Natural killer cell (primary cell): ENCODE results near the gene OCLN. TPM values are rescaled to one million over a fixed set of nuclear protein-coding genes. Genes with fewer than 3 reads are reported as not detected.

ENCODE experiments used
- ATAC-seq, 3 donors: fragments of 150-1000 bp in 2 of 3; fragments of 200-7000 bp in 1 of 3; cut with Tn5 transposase; 1 replicate in 1 of 3; 2 replicates in 2 of 3; pipeline ENCODE4 v1.10.0; 2021; ENCODE audit warnings: mild to moderate bottlenecking in 2 of 3, moderate library complexity in 2 of 3
- DNase-seq, 2 donors: peaks; one replicate each; pipeline versions ENCODE4 v3.0.0 to v3.0.0-alpha.2; 2013 to 2021; ENCODE audit warnings: mixed read lengths in 1 of 2
- H3K27ac ChIP-seq: one replicate; pipeline ENCODE4 v1.5.1; 2013; ENCODE audit warnings: mild to moderate bottlenecking, low read length
- H3K27me3 ChIP-seq: one replicate; pipeline ENCODE4 v1.6.1; 2013; ENCODE audit warnings: low read length; ENCODE audit not compliant: control insufficient read depth, insufficient read depth
- H3K36me3 ChIP-seq: one replicate; pipeline ENCODE4 v1.6.1; 2013; ENCODE audit warnings: low read length; ENCODE audit not compliant: control insufficient read depth, insufficient read depth
- H3K4me1 ChIP-seq: one replicate; pipeline ENCODE4 v1.6.1; 2013; ENCODE audit warnings: low read length; ENCODE audit not compliant: control insufficient read depth, insufficient read depth
- H3K4me3 ChIP-seq: one replicate; pipeline ENCODE4 v1.5.1; 2013; ENCODE audit warnings: low read length
- H3K9me3 ChIP-seq: one replicate; pipeline ENCODE4 v1.6.1; 2013; ENCODE audit warnings: low read length; ENCODE audit not compliant: control insufficient read depth, insufficient read depth
- H3K27ac Mint-ChIP-seq, 2 donors: one replicate each; pipeline ENCODE4 v1.8.0; 2022; ENCODE audit warnings: mild to moderate bottlenecking in 2 of 2, mixed read lengths in 2 of 2, moderate library complexity in 1 of 2
- H3K27me3 Mint-ChIP-seq, 2 donors: one replicate each; pipeline ENCODE4 v1.8.0; 2022; ENCODE audit warnings: low read depth in 2 of 2, mixed read lengths in 2 of 2
- H3K36me3 Mint-ChIP-seq: one replicate; pipeline ENCODE4 v1.8.0; 2022; ENCODE audit warnings: mixed read lengths
- H3K4me1 Mint-ChIP-seq, 2 donors: one replicate each; pipeline ENCODE4 v1.8.0; 2022; ENCODE audit warnings: mixed read lengths in 2 of 2
- H3K4me3 Mint-ChIP-seq: one replicate; pipeline ENCODE4 v1.8.0; 2022; ENCODE audit warnings: mild to moderate bottlenecking, moderate library complexity, mixed read lengths
- H3K9me3 Mint-ChIP-seq, 2 donors: one replicate each; pipeline ENCODE4 v1.8.0; 2022; ENCODE audit warnings: mixed read lengths in 2 of 2
- WGBS: methylation state at CpG from one replicate; pipeline ENCODE4 v1.1.7; 2013; ENCODE audit warnings: missing lambda C conversion rate; ENCODE audit not compliant: insufficient coverage; 5-methylcytosine and 5-hydroxymethylcytosine counted together
- intact Hi-C: fragments of 100-400 bp; cut with micrococcal nuclease; formaldehyde crosslinking; loops from one replicate; pipeline ENCODE4 v1.14.2; 2022
- total RNA-seq, 4 donors: library from RNA; stranded (reverse); fragments of 120-200 nt in 1 of 4; gene quantifications; one replicate each; pipeline versions ENCODE4 v1.2.3 to v1.2.4, GENCODE V29; 2013 to 2022
- TF ChIP-seq, protein P1 (sequence below): fragments of 200-600 bp; IDR thresholded peaks from one replicate; pipeline ENCODE4 v1.8.0; 2022; ENCODE audit warnings: antibody characterized with exemption

The OCLN gene
- total RNA-seq, 3 donors from 2014 or later (not counting 1 experiment from before 2014, with no cell fraction given) = 0.68 to 1.8 (median 1.3) TPM

DNA sequence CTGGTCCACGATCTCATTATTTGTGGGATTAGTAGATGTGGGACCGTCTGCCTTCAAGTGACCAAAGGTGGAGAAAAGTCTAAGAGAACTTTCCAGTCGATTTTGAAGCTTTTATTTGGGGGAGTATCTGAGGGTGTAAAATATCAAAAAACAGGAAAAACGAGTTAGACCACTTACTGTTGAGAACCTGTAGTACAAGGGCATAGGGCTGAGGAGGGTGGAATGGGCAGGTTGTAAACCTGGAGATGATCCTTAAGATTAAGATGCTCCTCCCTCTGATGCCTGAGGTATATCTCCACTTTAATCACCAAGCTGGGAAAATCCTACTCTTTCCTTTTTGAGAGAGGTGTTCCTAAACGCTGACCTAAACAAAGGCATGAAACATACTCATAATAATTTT is 35.4 kb downstream of the OCLN start:
- Histone ChIP-seq H3K4me1 (no peaks in the 10 kb centered on the region), H3K36me3 (no peaks in the 10 kb centered on the region), H3K4me3 (no peak overlapping the region), H3K9me3 (no peaks in the 10 kb centered on the region), H3K27me3 (no peaks in the 10 kb centered on the region), H3K27ac (no peak overlapping the region)
- H3K27me3 Mint-ChIP-seq = peaks cover 0 to 18% of the 10 kb centered on the region in 2 donors
- H3K4me3 Mint-ChIP-seq = no peak overlapping the region
- no peaks in the 10 kb centered on the region for H3K4me1 Mint-ChIP-seq
- H3K27ac Mint-ChIP-seq = no peak overlapping the region
- intact Hi-C loops = no loop called here
- DNase-seq = no peak
- no peak for ATAC-seq
- no peaks in the 10 kb centered on the region for H3K36me3 Mint-ChIP-seq
- TF ChIP-seq, protein P1, sequence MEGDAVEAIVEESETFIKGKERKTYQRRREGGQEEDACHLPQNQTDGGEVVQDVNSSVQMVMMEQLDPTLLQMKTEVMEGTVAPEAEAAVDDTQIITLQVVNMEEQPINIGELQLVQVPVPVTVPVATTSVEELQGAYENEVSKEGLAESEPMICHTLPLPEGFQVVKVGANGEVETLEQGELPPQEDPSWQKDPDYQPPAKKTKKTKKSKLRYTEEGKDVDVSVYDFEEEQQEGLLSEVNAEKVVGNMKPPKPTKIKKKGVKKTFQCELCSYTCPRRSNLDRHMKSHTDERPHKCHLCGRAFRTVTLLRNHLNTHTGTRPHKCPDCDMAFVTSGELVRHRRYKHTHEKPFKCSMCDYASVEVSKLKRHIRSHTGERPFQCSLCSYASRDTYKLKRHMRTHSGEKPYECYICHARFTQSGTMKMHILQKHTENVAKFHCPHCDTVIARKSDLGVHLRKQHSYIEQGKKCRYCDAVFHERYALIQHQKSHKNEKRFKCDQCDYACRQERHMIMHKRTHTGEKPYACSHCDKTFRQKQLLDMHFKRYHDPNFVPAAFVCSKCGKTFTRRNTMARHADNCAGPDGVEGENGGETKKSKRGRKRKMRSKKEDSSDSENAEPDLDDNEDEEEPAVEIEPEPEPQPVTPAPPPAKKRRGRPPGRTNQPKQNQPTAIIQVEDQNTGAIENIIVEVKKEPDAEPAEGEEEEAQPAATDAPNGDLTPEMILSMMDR = no peak
- WGBS = 79% methylated on average over 4 of the region's 5 CpGs
- no peaks in the 10 kb centered on the region for H3K9me3 Mint-ChIP-seq

DNA sequence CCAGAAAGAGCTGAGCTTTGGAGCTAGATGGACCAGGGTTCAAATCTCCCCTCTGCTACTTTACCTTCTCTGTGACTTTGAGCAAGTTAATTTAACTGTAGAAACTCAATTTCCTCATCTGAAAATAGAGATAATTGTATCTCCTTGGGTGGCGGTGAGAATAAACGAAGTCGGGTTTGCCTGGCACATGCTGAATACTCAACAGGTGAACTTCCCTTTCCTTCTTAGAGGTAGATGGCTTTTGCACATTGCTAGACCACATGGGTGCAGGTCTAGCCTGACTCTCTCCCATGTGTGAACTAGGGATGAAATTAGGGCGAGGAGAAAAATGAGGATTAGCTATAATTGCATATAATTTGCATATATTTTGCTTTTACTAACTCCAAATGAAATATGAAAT is 36.0 kb downstream of the OCLN start:
- Histone ChIP-seq H3K36me3 (no peaks in the 10 kb centered on the region), H3K9me3 (no peaks in the 10 kb centered on the region), H3K4me3 (no peak overlapping the region), H3K4me1 (no peaks in the 10 kb centered on the region), H3K27me3 (no peaks in the 10 kb centered on the region), H3K27ac (no peak overlapping the region)
- no peaks in the 10 kb centered on the region for H3K4me1 Mint-ChIP-seq
- no peaks in the 10 kb centered on the region for H3K36me3 Mint-ChIP-seq
- H3K4me3 Mint-ChIP-seq = no peak overlapping the region
- H3K9me3 Mint-ChIP-seq = no peaks in the 10 kb centered on the region
- intact Hi-C loops = no loop called here
- no peak for DNase-seq
- no peak overlapping the region for H3K27ac Mint-ChIP-seq
- H3K27me3 Mint-ChIP-seq = peaks cover 0 to 18% of the 10 kb centered on the region in 2 donors
- TF ChIP-seq, protein P1 = no peak
- ATAC-seq = no peak
- WGBS = 98% methylated on average over 3 of the region's 4 CpGs

- TF ChIP-seq, protein P1 = no peak
- no peak overlapping the region for H3K27ac ChIP-seq
- no peaks in the 10 kb centered on the region for H3K36me3 ChIP-seq
- no peaks in the 10 kb centered on the region for H3K9me3 ChIP-seq
- Mint-ChIP-seq H3K4me3 (no peak overlapping the region), H3K4me1 (no peaks in the 10 kb centered on the region), H3K27ac (no peak overlapping the region), H3K9me3 (no peaks in the 10 kb centered on the region), H3K27me3 (peaks cover 0 to 18% of the 10 kb centered on the region in 2 donors), H3K36me3 (no peaks in the 10 kb centered on the region)
- ATAC-seq (no peak), DNase-seq (no peak)
- 72% methylated on average over 7 of the region's 7 CpGs for WGBS
- H3K27me3 ChIP-seq = no peaks in the 10 kb centered on the region
- H3K4me1 ChIP-seq = no peaks in the 10 kb centered on the region
- intact Hi-C loops = no loop called here
- no peak overlapping the region for H3K4me3 ChIP-seq
Measured at GRCh38 chr5:69530561-69531405, 38.2 kb downstream of the OCLN start.
